Stimulated activated CD4-positive, alpha-beta T cell treated with anti-CD3 and anti-CD28 coated beads, TNF-alpha, amount 100 ng/mL, for 1 hour (primary cell): ENCODE data around the gene NR3C2.
"Not testable (repeated sequence)": the region's sequence is repeated elsewhere in the genome, so short reads cannot be mapped to it uniquely, and the experiment has no call there.

Experiments used
- DNase-seq, 3 donors: peaks; one replicate each; pipeline ENCODE4 v3.0.0-alpha.2; 2020; ENCODE audit warnings: low read depth in 3 of 3, low spot score in 1 of 3

NR3C2 gene

GRCh38 chr4:148114436-148114835, 327.8 kb downstream of the NR3C2 start:
- no peak for DNase-seq

DNA sequence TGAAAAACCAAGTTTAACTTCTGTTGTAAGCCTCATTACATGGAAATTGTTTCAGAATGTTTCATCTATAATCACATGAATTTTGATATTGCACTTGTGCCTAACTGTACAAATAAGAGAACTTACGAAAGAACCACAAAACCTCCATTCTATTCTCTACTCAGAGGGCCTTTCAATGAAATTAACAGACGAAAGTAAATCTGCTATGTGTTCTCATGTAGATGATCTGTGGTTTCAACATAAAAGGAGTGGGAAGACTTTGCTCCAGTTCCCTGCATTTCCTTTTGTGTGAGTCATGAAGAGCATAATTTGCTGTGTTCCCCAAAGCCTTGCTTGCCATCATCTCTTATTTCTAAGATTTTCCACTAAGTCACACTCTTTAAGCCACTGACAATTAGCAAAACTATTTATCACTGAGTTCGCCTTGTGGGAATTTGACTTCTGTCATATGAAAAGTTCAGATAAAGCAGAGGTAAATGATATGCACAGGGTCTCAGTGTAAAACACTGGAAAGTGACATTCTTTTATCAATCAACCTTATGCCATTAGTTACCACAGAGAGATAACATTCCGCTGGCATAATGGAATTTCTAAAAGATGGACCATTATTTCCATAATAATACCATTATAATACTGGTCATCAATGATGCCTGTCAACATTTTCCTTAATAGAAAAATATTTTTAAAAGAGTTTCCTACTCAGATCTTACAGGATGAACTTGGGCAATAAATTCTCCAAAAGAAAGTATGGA, 329.8 kb downstream of the NR3C2 start:
- no peak for DNase-seq

DNA sequence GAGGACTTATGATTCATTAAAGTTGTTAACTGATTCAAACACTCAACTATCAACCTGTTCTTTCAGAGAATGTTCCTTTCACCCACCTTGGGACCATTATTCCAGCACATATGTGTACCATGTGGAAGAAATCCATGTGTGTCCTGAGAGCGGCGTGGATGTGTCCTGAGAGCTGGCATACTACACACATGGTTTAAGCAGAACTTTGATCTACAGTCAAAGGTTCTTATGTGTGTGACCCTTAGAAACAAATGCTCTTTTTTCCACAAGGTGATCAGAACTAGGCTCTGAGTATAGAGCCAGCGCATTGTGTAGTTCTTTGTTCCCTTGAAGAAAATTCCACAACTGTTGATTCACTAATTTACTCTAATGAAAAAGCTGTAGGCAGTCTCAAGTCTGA, 332.0 kb downstream of the NR3C2 start:
- DNase-seq: no peak

- no peak for DNase-seq
Observed at GRCh38 chr4:148109216-148109615, 333.0 kb downstream of the NR3C2 start.

- no peak for DNase-seq
Observed at GRCh38 chr4:148108766-148109165, 333.4 kb downstream of the NR3C2 start.

GRCh38 chr4:148103597-148104355, 338.4 kb downstream of the NR3C2 start:
- DNase-seq: no peak

GRCh38 chr4:148101790-148102189, 340.4 kb downstream of the NR3C2 start:
- no peak for DNase-seq

- no peak for DNase-seq
Observed at GRCh38 chr4:148101235-148101634, 341.0 kb downstream of the NR3C2 start.

- DNase-seq: no peak
Observed at GRCh38 chr4:148097801-148098200, 344.4 kb downstream of the NR3C2 start.

GRCh38 chr4:148095346-148095923, 346.8 kb downstream of the NR3C2 start:
- DNase-seq: no peak

- DNase-seq: no peak
Observed at GRCh38 chr4:148094149-148094548, 348.1 kb downstream of the NR3C2 start.

- no peak for DNase-seq
Observed at GRCh38 chr4:148093065-148093464, 349.1 kb downstream of the NR3C2 start.

GRCh38 chr4:148092316-148093014, 349.7 kb downstream of the NR3C2 start:
- no peak for DNase-seq

DNA sequence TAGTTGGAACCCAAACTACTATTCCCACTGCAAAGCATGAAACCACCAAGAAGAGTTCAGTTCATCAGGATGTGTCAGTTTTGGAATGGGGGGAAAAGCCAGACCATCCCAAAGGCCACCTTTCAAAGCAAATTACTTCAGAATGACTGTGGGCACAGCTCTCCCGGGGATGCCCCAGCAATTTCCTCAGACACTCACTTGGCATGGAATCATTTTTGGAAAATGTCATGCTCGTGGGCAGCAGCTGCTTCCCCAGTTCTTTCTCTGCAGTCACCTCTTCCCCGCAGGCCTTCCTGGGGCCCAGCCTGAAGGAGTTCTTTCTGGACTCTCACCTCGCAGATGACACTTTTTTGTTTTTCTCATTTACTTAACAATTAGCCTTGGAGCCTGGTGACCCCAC, 350.3 kb downstream of the NR3C2 start:
- no peak for DNase-seq

GRCh38 chr4:148090503-148091476, 351.4 kb downstream of the NR3C2 start:
- no peak for DNase-seq

- no peak for DNase-seq
Observed at GRCh38 chr4:148090029-148090428, 352.2 kb downstream of the NR3C2 start.

DNA sequence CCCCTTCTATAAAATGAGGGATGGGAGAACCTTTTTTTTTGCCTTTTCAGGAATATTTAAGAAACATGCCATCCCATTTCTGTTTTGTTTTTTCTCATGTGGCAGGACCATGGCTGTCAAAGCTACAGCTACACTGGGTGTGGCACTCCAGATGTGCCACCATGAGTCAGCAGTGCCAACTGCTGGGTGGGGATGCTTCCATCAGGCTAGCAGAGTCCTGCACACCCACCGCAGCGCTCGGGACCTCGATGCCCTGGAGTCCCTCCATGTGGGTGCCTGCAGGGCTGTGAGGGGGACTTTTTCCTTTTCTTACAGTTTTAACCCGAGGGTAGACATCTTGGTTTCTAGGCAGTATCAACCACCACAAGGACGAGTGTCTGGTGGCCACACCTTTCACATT, 352.6 kb downstream of the NR3C2 start:
- DNase-seq: no peak

DNA sequence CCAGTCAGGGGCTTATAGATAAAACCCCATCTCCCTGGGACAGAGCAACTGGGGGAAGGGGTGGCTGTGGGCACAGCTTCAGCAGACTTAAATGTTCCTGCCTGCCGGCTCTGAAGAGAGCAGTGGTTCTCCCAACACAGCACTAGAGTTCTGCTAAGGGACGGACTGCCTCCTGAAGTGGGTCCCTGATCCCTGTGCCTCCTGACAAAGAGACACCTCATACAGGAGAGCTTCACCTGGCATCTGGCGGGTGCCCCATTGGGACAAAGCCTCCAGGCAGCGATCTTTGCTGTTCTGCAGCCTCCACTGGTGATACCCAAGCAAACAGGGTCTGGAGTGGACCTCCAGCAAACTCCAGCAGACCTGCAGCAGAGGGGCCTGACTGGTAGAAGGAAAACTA, 359.1 kb downstream of the NR3C2 start:
- not testable (repeated sequence) for DNase-seq

GRCh38 chr4:148081745-148082144, 360.5 kb downstream of the NR3C2 start:
- DNase-seq: no peak

GRCh38 chr4:148081267-148081666, 360.9 kb downstream of the NR3C2 start:
- DNase-seq: no peak
